Measurements from ENCODE around the gene HEXIM2.

DNA sequence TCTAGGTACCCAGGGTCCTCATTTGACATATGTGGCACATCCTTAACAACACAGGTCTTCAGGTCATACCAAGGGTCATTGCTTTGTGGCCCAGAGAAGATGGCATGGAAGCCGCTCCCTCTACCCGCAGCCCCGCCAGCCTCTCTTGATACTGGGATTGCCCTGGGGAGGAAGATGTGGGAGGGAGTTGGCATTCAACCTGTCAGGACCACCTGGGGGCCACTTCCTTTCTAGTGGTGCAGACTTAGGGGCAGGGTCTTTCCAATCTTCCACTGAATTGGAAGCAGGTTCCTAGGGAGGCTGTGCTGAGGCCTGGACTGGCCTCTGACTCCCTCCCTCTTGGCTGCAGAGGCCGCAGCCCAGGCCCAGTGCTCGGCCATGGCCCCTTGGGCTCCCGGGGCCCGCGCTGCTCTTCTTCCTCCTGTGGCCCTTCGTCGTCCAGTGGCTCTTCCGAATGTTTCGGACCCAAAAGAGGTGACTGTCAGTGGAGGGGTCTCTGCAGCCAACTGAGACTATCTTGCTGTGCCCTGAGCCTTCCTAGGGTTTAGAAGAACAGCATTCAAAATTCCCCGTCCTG is 18.5 kb upstream of the HEXIM2 start:
- TF ChIP-seq POLR2A (IDR thresholded peaks at IDR 0.05) (no peak), POLR2AphosphoS5 (IDR thresholded peaks at IDR 0.05) (no peak)
- TF ChIP-seq, protein P1, sequence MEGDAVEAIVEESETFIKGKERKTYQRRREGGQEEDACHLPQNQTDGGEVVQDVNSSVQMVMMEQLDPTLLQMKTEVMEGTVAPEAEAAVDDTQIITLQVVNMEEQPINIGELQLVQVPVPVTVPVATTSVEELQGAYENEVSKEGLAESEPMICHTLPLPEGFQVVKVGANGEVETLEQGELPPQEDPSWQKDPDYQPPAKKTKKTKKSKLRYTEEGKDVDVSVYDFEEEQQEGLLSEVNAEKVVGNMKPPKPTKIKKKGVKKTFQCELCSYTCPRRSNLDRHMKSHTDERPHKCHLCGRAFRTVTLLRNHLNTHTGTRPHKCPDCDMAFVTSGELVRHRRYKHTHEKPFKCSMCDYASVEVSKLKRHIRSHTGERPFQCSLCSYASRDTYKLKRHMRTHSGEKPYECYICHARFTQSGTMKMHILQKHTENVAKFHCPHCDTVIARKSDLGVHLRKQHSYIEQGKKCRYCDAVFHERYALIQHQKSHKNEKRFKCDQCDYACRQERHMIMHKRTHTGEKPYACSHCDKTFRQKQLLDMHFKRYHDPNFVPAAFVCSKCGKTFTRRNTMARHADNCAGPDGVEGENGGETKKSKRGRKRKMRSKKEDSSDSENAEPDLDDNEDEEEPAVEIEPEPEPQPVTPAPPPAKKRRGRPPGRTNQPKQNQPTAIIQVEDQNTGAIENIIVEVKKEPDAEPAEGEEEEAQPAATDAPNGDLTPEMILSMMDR (IDR thresholded peaks at IDR 0.05): no peak

All from stomach (tissue), 4 donors.